Panc1 (cell line): Measurements from ENCODE around the gene ZNF593.
A peak's percentile ranks its signal among the peaks of the same experiment; 100 is the strongest.

Experiments used
- POLR2AphosphoS5 ChIP-seq: IDR thresholded peaks from 2 replicates; pipeline ENCODE4 v1.6.1; 2012; ENCODE audit warnings: mild to moderate bottlenecking, low read depth, low read length, moderate library complexity
- SIN3A ChIP-seq: IDR thresholded peaks from 2 replicates; pipeline ENCODE4 v1.6.1; 2012; ENCODE audit warnings: low read depth, mild to moderate bottlenecking, low read length, moderate library complexity, borderline replicate concordance; ENCODE audit not compliant: insufficient read depth
- TF ChIP-seq, protein P1 (sequence below): fragments of 450-650 bp; IDR thresholded peaks from 2 replicates; pipeline ENCODE4 v1.5.1; 2017; ENCODE audit warnings: mild to moderate bottlenecking

DNA sequence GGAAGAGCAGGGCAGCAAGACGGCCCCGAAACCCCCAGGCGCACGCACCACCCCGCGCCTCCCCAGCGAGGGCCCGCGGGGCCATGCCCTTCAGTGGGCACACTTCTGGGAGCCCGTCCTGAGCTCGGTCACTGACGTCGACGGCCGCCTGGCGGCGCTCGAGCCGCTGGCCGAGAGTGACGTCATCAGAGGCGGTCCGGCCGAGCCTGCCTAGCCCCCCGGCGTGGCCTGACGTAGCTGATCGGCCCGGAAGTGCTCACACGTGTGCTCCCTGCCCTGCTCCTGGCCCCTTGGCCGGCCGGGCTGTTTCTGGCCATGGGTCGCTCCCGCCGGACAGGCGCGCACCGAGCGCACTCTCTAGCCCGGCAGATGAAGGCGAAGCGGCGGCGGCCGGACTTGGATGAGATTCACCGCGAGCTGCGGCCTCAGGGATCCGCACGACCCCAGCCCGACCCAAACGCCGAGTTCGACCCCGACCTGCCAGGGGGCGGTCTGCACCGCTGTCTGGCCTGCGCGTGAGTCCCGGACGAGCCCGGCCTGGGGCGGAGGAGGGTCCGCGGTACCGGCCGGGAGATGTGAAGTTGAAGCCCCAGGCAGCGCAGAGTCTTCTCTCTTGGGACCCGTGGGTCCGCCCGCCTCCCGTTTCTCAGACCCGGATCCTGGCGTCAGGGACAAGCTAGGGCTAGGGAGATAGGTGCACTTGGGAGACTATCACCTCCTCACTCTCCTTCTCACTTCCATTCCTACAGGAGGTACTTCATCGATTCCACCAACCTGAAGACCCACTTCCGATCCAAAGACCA lies at the start of gene ZNF593:
- TF ChIP-seq POLR2AphosphoS5 = peak; percentile 90
- TF ChIP-seq, protein P1, sequence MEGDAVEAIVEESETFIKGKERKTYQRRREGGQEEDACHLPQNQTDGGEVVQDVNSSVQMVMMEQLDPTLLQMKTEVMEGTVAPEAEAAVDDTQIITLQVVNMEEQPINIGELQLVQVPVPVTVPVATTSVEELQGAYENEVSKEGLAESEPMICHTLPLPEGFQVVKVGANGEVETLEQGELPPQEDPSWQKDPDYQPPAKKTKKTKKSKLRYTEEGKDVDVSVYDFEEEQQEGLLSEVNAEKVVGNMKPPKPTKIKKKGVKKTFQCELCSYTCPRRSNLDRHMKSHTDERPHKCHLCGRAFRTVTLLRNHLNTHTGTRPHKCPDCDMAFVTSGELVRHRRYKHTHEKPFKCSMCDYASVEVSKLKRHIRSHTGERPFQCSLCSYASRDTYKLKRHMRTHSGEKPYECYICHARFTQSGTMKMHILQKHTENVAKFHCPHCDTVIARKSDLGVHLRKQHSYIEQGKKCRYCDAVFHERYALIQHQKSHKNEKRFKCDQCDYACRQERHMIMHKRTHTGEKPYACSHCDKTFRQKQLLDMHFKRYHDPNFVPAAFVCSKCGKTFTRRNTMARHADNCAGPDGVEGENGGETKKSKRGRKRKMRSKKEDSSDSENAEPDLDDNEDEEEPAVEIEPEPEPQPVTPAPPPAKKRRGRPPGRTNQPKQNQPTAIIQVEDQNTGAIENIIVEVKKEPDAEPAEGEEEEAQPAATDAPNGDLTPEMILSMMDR = peak; percentile 98
- TF ChIP-seq SIN3A = peak; percentile 94; the same call in 1 of the 2 replicates
